GM12873 (cell line): ENCODE data around the gene PRDX3.
A peak's percentile ranks its signal among the peaks of the same experiment; 100 is the strongest.

Source experiments
- CTCF ChIP-seq: IDR thresholded peaks from 2 replicates; pipeline ENCODE4 v1.5.1; 2012; ENCODE audit warnings: low read depth, mild to moderate bottlenecking, moderate library complexity, low read length, control low read depth; ENCODE audit not compliant: insufficient read depth; ENCODE audit errors: missing control alignments

PRDX3 gene

DNA sequence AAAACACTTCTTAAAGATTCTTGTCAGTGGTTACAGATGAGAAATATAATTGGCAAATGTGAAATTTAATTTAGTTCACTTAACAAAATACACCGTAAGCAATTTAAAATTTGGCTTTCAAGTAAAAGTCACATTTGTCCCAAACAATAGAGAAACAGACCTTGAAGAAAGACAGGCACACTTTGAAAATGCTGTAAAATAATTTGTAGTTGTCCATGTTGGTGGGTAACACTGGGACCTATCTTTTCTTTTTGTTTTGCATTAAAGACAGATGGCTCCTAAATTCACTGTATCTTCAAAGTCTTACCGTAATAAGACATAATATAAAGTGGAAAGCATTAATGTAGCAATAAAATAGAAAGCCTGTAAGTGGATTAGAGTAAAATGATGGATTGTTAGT is 32.0 kb upstream of the PRDX3 start:
- no peak for TF ChIP-seq CTCF

DNA sequence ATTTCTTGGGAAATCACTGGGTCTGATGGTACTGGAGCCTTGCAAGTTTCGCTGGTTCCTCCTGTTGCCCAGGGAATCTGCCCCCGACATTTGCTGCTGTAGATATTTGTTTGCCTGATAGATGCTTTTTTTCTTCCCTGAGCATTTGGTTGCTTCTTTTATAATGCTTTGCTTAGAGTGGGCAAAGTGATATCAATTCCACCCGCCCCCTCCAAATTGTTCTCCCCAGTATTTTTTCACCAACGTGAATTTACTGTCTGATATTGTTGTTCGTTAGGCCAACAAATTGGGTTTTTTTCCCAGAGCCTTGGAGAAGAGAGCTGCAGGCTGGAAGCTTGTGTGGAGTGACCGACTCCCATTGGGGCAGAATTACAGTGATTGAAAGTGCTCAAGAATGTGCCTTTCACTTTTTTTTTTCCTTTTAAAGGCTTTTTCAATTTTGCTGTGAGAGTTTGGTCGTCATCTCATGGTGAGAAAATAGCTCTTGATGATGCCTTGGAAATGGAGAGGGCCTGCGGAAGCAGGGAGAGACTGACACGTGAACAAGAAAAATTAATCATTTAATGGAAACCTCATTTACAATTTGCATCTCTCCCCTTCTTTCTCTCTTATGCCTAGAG is 31.2 kb upstream of the PRDX3 start:
- TF ChIP-seq CTCF: no peak

DNA sequence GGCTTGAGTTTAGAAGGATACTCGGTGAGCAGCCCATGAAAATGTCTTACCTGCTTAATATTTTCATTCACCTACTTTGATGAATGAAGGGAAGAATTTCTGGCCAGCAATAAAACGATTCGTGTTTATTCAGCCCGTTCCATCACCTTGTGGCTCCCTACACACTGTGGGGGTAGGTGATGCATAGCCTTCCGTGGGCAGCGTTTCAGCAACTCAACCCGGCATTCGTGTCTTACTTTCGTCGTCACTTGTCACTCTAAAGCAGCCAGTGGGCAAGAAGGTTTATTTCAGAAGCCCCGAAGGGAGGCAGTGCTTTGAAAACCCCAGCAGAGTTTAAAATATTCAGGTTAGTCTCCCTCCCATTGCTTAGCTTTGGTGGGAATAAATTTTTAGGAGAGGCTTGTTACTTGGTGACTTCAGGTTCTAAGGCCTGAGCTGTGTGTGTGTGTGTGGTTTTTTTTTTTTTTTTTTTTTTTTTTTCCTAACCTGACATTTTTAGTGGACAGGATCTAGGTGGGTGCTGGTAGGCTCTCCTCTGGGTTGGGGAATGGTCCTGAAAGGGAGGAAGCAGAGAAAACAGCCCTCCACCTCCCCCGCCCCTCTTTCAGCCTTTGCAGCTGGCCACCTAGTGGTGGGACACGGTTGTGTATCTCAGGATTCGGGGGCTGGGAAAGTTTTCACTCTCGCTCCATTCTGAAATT is 30.6 kb upstream of the PRDX3 start:
- TF ChIP-seq CTCF: peak; percentile 83

- no peak for TF ChIP-seq CTCF
Measured at GRCh38 chr10:119208553-119208940, 29.9 kb upstream of the PRDX3 start.

- no peak for TF ChIP-seq CTCF
Measured at GRCh38 chr10:119207713-119208552, 29.3 kb upstream of the PRDX3 start.

GRCh38 chr10:119207366-119207666 is 28.7 kb upstream of the PRDX3 start, which contains the start of gene GRK5:
Gene GRK5, plus strand, starts transcription at chr10:119207571. Its CDS starts 347 bp downstream, at chr10:119207918.
- TF ChIP-seq CTCF: no peak

DNA sequence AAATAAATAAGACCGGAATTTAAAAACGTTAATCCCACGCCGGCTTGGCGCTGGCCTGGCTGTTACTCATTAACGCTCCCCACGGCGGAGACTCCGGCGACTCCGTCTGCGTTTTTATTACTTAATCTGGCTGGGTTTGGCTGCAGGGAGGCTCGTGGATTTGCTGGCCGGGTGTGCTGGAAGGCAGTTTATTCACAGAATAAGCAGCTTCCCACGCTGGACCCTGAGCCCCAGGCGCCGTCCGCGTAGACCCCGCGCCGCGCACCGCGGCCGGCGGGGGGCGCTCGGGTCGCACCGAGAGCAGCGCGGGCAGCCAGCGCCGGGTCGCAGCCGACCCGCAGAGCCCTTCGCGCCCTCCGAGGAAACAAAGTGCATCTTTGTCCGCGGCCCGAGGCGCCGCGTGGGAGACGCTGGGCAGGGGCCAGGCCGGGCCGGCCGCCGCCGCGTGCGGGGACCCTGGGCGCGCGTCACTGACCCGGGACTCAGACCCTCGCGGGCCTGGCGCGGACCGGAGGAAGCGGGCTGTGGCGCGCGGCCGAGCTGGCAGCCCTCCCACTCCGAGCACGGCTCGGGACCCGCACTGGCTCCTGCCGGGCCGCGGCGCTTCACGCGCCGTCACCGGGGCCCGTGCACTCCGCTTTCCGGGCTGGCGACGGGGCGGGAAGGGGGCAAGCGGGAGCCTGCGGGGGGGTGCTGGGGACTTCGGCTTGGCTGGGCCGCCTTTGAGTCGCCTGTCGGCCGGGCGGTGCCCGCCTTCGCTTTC is 28.2 kb upstream of the PRDX3 start:
- TF ChIP-seq CTCF: peak; percentile 74
